Middle frontal gyrus (tissue), 1 donor: ENCODE measurements around the gene DVL1.
"Not testable (repeated sequence)": the region's sequence is repeated elsewhere in the genome, so short reads cannot be mapped to it uniquely, and the experiment has no call there.

Experiments
- DNase-seq: peaks from one replicate; pipeline ENCODE4 v3.0.0-alpha.2; 2015; ENCODE audit warnings: low spot score; ENCODE audit errors: extremely low spot score

Gene DVL1

DNA sequence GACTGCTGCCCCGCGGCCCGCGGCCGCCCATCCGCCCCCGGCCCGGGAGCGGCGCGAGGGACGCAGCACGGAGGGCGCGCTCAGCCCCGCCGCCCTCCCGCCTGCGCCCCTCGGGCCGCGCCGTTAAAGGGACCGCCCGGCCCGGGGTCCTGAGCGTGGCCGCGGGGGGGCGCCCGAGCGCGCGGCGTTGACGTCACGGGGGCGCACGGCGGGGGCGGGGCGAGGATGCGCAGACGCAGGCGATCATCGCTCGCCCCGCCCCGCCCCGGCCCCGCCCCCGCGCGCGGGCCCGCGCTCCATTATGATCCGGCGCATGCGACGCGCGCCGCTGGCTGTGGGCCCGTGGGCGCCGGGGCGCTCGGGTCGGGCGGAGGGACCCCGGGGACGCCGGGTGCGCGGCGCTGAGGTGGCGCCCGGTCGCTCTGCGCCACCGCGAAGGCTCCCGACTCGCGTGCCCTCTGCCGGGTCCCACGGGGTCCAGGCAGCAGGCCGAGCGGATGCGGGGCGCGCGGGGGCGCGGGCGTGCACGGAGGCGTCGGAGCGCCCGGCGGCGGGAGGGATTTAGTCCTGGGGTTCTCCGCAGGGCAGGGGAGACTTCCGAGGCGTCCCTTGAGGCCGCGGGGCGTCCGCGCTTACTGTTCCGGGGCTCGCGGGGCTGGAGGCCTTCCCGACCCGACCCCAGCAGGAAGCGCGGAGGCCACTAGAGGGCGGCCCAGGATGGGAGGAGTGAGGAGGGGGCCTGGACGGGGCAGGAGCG is at the start of gene DVL1:
Gene DVL1 (minus strand): TSS at position 163 of the 757 bp plus-strand sequence. CDS start 353 bp downstream, outside the sequence.
- DNase-seq = no peak

GRCh38 chr1:1398677-1399186 is 49.5 kb upstream of the DVL1 start:
- no peak for DNase-seq

- no peak for DNase-seq
Observed at GRCh38 chr1:1397839-1398523, 48.8 kb upstream of the DVL1 start.

DNA sequence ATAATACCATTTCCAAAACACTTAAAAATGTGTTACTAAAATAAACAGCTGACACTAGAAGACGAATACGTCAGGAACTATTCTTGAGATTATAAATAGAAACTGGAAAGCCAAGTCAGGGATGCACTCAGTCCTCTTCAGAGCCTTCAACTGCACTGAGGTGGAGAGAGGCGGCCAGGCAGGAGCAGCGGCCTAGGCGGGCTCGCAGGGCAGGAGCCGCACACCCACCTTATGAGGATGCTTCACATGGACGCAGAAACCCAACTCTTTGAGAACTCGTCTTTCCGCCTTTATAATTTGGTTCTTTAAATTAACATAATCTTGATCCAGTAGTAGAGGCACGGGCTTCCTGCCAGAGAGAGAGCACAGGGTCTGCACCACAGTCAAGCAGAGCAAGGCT is 45.9 kb upstream of the DVL1 start:
- DNase-seq = no peak

GRCh38 chr1:1394116-1394515 is 44.9 kb upstream of the DVL1 start:
- no peak for DNase-seq

- DNase-seq = no peak
Observed at GRCh38 chr1:1393428-1393827, 44.2 kb upstream of the DVL1 start.

DNA sequence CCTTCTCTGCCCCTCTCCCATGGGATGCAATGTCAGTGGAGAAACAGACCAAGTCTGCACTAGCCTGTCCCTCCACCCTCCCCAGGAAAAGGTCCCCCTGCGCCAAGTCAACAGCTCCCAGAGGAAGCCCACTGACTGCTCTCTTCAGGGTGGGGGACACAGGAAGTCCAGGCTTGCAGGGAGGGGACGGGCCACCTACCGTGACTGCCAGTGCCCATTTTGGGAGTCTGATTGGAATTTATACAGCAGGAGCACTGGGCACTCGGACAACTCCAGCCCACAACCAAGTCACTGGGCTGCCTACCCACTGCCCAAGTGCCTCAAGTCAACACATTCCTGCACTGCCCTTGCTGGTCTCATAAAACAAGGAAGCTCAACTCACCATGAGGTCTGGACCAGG is 43.8 kb upstream of the DVL1 start:
- no peak for DNase-seq

- no peak for DNase-seq
Observed at GRCh38 chr1:1391225-1391624, 42.0 kb upstream of the DVL1 start.

DNA sequence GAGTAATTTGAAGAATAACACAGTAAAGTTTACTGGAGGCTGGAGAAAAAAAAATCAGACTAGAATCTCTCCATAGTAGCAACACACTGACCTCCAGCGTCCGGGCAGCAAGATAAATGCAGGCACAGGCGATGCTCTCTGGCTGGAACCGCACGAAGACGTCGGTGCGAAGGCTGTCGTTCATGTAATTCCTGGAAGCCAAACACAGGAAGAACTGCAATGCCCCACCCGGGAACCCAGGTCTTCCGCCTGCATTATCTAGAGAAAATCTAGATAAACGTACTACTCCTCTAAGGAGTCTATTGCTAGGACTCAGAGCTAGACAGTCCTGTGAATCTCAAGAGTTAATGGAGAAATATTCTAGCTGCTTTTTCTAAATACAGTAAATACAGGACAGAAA is 41.5 kb upstream of the DVL1 start:
- no peak for DNase-seq

GRCh38 chr1:1388078-1388472 is 38.9 kb upstream of the DVL1 start:
- DNase-seq = no peak

GRCh38 chr1:1387098-1388077 is 38.2 kb upstream of the DVL1 start:
- no peak for DNase-seq

- DNase-seq = no peak
Observed at GRCh38 chr1:1385931-1386330, 36.7 kb upstream of the DVL1 start.

DNA sequence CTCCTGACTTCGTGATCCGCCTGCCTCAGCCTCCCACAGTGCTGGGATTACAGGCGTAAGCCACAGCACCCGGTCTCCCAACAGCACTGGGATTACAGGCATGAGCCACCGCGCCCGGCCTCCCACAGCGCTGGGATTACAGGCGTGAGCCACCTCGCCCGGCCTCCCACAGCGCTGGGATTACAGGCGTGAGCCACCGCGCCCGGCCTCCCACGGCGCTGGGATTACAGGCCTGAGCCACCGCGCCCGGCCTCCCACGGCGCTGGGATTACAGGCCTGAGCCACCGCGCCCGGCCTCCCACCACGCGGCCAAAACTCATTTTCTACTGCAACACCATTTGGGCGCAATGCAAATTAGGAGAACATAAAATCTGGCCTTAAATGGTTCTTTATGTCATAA is 36.1 kb upstream of the DVL1 start:
- not testable (repeated sequence) for DNase-seq

GRCh38 chr1:1381294-1381693 is 32.1 kb upstream of the DVL1 start:
- no peak for DNase-seq

- no peak for DNase-seq
Observed at GRCh38 chr1:1380860-1381259, 31.6 kb upstream of the DVL1 start.

GRCh38 chr1:1377540-1378205 is 28.5 kb upstream of the DVL1 start:
- no peak for DNase-seq

DNA sequence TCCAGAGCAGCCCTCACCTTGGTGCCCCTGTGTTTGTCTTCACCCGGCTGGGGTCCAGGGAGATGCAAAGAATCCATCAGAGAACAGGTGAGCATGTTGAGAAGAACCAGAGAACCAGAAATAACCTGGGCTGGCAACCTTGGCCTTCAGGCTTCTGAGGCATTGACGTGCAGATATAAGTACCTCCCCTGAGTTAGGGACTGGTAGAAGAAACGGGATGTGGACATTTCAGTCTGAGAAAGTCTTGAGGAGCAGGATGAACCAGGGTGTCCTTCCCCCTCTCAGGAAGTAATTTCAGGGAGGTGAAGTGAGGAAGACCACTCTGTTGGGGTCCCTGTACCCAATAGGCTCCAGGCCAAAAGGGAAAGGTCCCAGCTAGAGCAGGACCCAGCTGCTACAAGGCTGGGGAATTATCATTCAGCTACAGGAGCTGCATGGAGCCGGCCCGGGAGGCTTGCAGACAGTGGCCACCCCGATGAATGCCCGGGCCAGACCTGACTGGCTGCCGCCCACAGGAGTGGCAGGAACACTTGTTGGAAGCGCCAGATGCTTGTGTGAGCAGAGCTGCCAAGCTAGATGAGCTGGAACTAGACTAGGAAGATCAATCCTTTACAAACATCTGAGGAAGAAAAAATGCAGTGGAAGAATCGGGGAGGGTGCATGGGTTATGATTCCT is 27.5 kb upstream of the DVL1 start:
- no peak for DNase-seq

DNA sequence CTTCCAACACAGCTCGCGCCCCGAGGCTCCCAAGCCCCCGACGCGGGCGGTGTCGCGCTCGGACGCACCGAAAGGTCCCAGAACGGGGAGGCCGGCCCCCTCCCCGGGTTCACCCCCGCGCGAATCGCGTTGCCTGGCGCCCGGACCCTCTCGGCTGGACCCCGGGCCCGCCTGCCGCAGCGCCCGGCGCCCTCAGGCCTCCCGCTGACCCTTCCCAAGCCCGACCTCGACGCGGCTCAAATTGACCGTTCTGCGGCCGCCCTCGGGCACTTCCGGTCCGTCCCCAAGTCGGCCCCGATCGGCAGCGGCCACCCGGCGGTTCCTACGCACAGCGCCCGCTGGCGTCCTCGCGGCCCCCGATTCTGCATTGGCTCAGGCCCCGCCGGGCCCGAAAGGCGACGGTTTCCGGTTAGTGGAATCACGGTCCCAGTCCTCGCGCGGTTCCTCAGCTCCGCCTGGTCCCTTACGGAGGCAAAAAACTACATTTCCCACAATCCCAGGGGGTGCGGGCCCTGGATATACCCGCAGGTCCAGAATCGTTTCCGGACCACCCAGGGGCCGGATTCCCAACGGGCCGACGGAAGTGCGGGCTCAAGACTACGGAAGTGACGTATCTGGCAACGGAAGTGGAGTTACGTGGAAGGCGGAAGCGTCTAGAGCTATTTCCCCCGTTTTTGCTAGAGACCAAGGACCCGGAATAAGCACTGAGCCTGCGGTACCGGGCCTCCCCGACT is 25.9 kb upstream of the DVL1 start, which contains the start of gene AURKAIP1:
Gene AURKAIP1 (minus strand): TSS at position 279 of the 734 bp plus-strand sequence. CDS start 451 bp downstream, outside the sequence.
- DNase-seq = peak; percentile 100

DNA sequence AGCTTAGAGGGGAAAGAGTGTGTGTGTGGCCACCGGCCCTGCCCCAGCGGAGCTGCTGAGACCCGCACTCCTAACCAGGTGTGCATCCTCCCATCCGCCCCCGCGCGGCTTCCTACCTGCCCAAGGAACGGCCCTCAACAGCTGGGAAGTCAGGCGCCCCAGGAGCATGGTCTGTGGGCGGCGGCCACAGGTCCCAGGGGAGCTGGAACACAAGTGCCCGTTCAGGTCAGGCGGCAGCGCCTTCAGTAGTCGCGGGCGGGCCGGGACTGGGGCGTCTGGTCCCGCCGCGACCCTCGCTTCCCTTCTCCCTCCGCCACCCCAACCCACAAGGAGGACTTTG is 25.3 kb upstream of the DVL1 start:
- no peak for DNase-seq
